Parathyroid adenoma (tissue), 2 donors: ENCODE results near the gene GPC6.

Experiments
- H2AFZ ChIP-seq: fragments of 300-600 bp; sonication (generic); one replicate; pipeline ENCODE4 v1.7.0; 2017; ENCODE audit warnings: antibody characterized with exemption, mild to moderate bottlenecking
- H3K27ac ChIP-seq: fragments of 300-600 bp; sonication (generic); one replicate; pipeline ENCODE4 v1.7.0; 2017
- H3K27me3 ChIP-seq: fragments of 300-600 bp; sonication (generic); one replicate; pipeline ENCODE4 v1.7.0; 2017; ENCODE audit warnings: low read length; ENCODE audit not compliant: control insufficient read depth, insufficient read depth
- H3K36me3 ChIP-seq: fragments of 300-600 bp; sonication (generic); one replicate; pipeline ENCODE4 v1.7.0; 2017; ENCODE audit warnings: low read length; ENCODE audit not compliant: control insufficient read depth, insufficient read depth
- H3K4me1 ChIP-seq: fragments of 300-600 bp; sonication (generic); one replicate; pipeline ENCODE4 v1.7.0; 2017; ENCODE audit warnings: control low read depth
- H3K4me2 ChIP-seq: fragments of 300-600 bp; sonication (generic); one replicate; pipeline ENCODE4 v1.7.0; 2017; ENCODE audit warnings: low read length
- H3K4me3 ChIP-seq: fragments of 300-600 bp; sonication (generic); one replicate; pipeline ENCODE4 v1.7.0; 2017; ENCODE audit warnings: low read depth, low read length
- H3K79me2 ChIP-seq: fragments of 300-600 bp; sonication (generic); one replicate; pipeline ENCODE4 v1.7.0; 2017; ENCODE audit warnings: control low read depth
- H3K9ac ChIP-seq: fragments of 300-600 bp; sonication (generic); one replicate; pipeline ENCODE4 v1.7.0; 2017; ENCODE audit warnings: mild to moderate bottlenecking
- H3K9me3 ChIP-seq: fragments of 300-600 bp; sonication (generic); one replicate; pipeline ENCODE4 v1.7.0; 2017; ENCODE audit warnings: low read length; ENCODE audit not compliant: control insufficient read depth
- TF ChIP-seq, protein P1 (sequence below): fragments of 300-600 bp; sonication (generic); IDR thresholded peaks from one replicate; pipeline ENCODE4 v1.7.0; 2017; ENCODE audit warnings: antibody characterized with exemption, mild to moderate bottlenecking
- donor health status: primary hyperparathyroidism.

The GPC6 gene

DNA sequence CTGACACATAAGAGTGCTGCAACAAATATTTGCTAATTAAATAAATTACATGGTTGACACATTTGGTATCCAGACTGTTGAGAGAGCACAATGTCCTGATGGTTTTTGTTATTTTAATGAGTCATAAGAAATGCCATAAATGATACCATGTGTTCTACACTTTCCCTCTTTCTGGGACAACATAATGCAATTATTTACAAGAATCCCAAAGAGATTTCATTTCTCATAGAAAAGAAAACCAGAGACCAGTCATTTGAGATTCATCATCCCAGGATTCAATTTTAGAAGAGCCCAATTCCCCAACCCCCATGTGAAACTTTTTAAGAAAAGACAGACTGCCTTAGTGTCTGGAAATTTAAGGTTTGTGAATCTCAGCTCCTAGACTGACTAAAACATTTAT, 853.3 kb downstream of the GPC6 start:
- Histone ChIP-seq H3K9ac (no peak overlapping the region), H3K79me2 (no peaks in the 10 kb centered on the region), H3K27ac (no peak overlapping the region), H3K4me2 (no peak overlapping the region), H3K4me1 (no peaks in the 10 kb centered on the region), H3K36me3 (no peaks in the 10 kb centered on the region), H3K27me3 (no peaks in the 10 kb centered on the region), H3K9me3 (peaks cover 4% of the 10 kb centered on the region), H3K4me3 (no peak overlapping the region), H2AFZ (no peak overlapping the region)
- TF ChIP-seq, protein P1, sequence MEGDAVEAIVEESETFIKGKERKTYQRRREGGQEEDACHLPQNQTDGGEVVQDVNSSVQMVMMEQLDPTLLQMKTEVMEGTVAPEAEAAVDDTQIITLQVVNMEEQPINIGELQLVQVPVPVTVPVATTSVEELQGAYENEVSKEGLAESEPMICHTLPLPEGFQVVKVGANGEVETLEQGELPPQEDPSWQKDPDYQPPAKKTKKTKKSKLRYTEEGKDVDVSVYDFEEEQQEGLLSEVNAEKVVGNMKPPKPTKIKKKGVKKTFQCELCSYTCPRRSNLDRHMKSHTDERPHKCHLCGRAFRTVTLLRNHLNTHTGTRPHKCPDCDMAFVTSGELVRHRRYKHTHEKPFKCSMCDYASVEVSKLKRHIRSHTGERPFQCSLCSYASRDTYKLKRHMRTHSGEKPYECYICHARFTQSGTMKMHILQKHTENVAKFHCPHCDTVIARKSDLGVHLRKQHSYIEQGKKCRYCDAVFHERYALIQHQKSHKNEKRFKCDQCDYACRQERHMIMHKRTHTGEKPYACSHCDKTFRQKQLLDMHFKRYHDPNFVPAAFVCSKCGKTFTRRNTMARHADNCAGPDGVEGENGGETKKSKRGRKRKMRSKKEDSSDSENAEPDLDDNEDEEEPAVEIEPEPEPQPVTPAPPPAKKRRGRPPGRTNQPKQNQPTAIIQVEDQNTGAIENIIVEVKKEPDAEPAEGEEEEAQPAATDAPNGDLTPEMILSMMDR = no peak

DNA sequence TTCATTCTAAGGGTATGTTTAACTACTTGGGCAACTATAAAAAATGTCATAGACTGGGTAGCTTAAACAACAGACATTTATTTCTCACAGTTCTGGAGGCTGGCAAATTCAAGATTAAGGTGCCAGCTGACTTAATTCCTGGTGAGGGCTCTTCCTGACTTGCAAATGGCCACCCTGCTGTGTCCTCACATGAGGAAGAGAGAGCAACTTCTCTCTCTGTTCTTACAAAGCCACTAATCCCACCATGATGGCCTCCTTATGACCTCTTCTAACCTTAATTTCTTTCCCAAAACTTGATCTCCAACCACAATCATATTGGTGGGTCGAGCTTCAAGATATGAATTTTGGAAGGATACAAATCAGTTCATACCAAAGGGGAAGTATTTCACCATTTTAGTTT, 853.9 kb downstream of the GPC6 start:
- H2AFZ ChIP-seq = no peak overlapping the region
- H3K27ac ChIP-seq = no peak overlapping the region
- no peak overlapping the region for H3K4me3 ChIP-seq
- no peak overlapping the region for H3K9ac ChIP-seq
- no peaks in the 10 kb centered on the region for H3K36me3 ChIP-seq
- no peaks in the 10 kb centered on the region for H3K79me2 ChIP-seq
- H3K4me1 ChIP-seq = no peaks in the 10 kb centered on the region
- TF ChIP-seq, protein P1 = no peak
- H3K9me3 ChIP-seq = peaks cover 4% of the 10 kb centered on the region
- no peaks in the 10 kb centered on the region for H3K27me3 ChIP-seq
- no peak overlapping the region for H3K4me2 ChIP-seq

DNA sequence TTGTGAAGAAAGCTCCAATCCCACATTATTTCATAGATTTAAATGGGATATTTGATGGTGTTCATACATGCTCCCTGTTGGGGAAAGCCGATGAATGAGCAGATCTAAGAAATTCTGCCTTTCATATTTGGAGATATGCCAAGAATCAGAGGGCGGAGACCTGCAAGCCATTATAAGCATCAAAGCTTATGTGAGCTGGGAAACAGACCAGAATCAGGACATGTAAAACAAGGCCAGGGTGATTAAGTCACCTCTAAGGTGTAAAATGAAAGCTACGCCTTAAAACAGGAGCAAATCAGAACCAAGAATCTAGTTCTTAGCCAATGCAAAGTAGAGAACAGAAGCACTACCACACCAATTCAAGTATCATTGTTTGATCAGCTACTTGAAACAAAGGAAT, 860.5 kb downstream of the GPC6 start:
- Histone ChIP-seq H3K4me3 (no peak overlapping the region), H3K36me3 (no peaks in the 10 kb centered on the region), H3K79me2 (no peaks in the 10 kb centered on the region), H3K4me2 (no peak overlapping the region), H3K27ac (no peak overlapping the region), H3K4me1 (no peaks in the 10 kb centered on the region), H3K27me3 (no peaks in the 10 kb centered on the region), H3K9me3 (no peaks in the 10 kb centered on the region), H2AFZ (no peak overlapping the region), H3K9ac (no peak overlapping the region)
- TF ChIP-seq, protein P1 = no peak

DNA sequence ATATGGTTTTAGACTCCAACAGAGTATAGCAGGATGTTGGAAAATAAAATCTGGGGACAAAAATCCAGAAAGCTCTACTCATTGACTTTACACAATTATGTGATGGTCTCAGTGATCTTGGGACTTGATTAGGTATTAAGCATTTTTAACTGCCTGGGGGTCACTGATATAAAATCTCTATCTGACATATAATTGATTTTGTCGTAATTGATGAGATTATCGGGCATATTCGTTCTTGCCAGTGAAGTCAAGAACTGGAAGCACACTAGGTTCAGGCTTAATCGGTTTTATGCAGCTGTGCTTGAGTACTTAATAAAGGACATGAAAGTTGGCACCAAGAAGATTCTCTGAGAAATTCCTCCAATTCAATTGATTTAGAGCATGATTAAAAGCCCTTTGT, 862.1 kb downstream of the GPC6 start:
- no peaks in the 10 kb centered on the region for H3K9me3 ChIP-seq
- no peak overlapping the region for H3K9ac ChIP-seq
- H3K27ac ChIP-seq = no peak overlapping the region
- H3K36me3 ChIP-seq = no peaks in the 10 kb centered on the region
- no peaks in the 10 kb centered on the region for H3K79me2 ChIP-seq
- H3K4me2 ChIP-seq = no peak overlapping the region
- no peak overlapping the region for H3K4me3 ChIP-seq
- no peaks in the 10 kb centered on the region for H3K4me1 ChIP-seq
- no peaks in the 10 kb centered on the region for H3K27me3 ChIP-seq
- TF ChIP-seq, protein P1 = no peak
- no peak overlapping the region for H2AFZ ChIP-seq

DNA sequence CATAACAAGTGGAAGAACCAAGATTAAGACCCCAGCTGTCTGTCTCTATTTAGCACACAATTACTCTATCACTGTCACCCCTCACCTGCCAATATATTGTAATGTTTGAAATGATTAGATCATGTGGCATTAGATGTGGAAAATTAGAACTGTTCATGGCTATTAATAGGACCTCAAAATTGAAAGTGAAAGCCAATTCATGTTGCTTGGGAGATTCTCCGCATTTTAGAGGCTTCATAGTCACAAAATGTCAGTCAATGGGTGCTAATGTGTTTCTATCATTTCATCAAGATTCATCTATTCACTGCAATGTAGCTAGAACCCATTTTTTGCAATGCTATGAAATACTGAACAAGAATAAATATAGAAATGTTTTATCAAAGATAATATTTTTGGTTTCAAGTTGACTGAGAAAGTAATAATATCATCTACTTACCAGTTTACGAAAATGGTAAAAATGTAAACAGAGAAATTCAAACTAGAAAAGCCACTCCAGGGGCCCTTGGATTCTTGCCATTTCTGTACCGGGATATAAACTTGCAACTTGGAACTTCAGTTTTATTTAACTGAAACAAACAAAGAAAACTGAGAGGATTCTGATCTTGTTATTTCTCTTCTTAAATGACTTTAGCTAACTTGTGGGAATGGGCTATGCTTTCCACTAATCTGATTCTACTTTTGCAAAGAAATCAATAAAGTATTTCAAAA, 864.3 kb downstream of the GPC6 start:
- Histone ChIP-seq H3K27me3 (no peaks in the 10 kb centered on the region), H3K4me3 (no peak overlapping the region), H3K9ac (no peak overlapping the region), H3K36me3 (no peaks in the 10 kb centered on the region), H3K4me2 (no peak overlapping the region), H2AFZ (no peak overlapping the region), H3K4me1 (no peaks in the 10 kb centered on the region), H3K27ac (no peak overlapping the region), H3K79me2 (no peaks in the 10 kb centered on the region), H3K9me3 (no peaks in the 10 kb centered on the region)
- TF ChIP-seq, protein P1 = no peak
